SK-N-SH (cell line): ENCODE data around the gene SLC22A13. TPM values are rescaled to one million over a fixed set of nuclear protein-coding genes. Genes with fewer than 3 reads are reported as not detected.

Experiments used
- CTCF ChIA-PET: fragments of 300-600, 350-600 bp; formaldehyde crosslinking; extraction: SDS; loops from one replicate; lab custom pipeline; 2021; lab: Yijun Ruan, JAX
- POLR2A ChIA-PET: fragments of 350-600 bp; sonication (Branson Sonifier 250); formaldehyde crosslinking; extraction: SDS; loops from one replicate; lab custom pipeline; 2020; ENCODE audit warnings: antibody characterized with exemption, inconsistent platforms; lab: Yijun Ruan, JAX
- DNase-seq: peaks from one replicate; pipeline ENCODE4 v3.0.0; 2012
- H2AFZ ChIP-seq: fragments of 200-600 bp; sonication (generic); 2 replicates; pipeline ENCODE4 v1.8.1; 2016; ENCODE audit warnings: antibody characterized with exemption, mild to moderate bottlenecking, low read depth
- H3F3A ChIP-seq: fragments of 200-600 bp; sonication (generic); replicated peaks from 2 replicates; pipeline ENCODE3; 2016; ENCODE audit warnings: antibody characterized with exemption, mild to moderate bottlenecking; ENCODE audit not compliant: insufficient read depth
- H3K27ac ChIP-seq, 2 experiments: fragments of 200-500 bp in 1 of 2; fragments of 200-600 bp in 1 of 2; sonication (Bioruptor generic) in 1 of 2; sonication (generic), shearing (Covaris generic) in 1 of 2; 2 replicates each; pipeline versions ENCODE4 v1.5.1 to v1.6.1; 2014 to 2016; ENCODE audit warnings: low read depth in 2 of 2, inconsistent platforms in 1 of 2, low read length in 1 of 2, mild to moderate bottlenecking in 1 of 2, mixed read lengths in 1 of 2
- H3K27me3 ChIP-seq: fragments of 200-600 bp; sonication (generic), shearing (Covaris generic); 2 replicates; pipeline ENCODE4 v1.6.1; 2016; ENCODE audit warnings: mixed run types; ENCODE audit not compliant: insufficient read depth
- H3K36me3 ChIP-seq, 2 experiments: fragments of 200-500 bp in 1 of 2; fragments of 200-600 bp in 1 of 2; sonication (Bioruptor generic) in 1 of 2; sonication (generic) in 1 of 2; replicated peaks in 1 of 2; 2 replicates each; pipeline versions ENCODE3 to v1.5.1; 2014 to 2016; ENCODE audit warnings: low read length in 1 of 2, mild to moderate bottlenecking in 1 of 2; ENCODE audit not compliant: insufficient read depth in 2 of 2, control insufficient read depth in 1 of 2
- H3K4me1 ChIP-seq, 2 experiments: fragments of 200-500 bp in 1 of 2; fragments of 200-600 bp in 1 of 2; sonication (Bioruptor generic) in 1 of 2; sonication (generic), shearing (Covaris generic) in 1 of 2; 2 replicates each; pipeline versions ENCODE4 v1.5.1 to v1.6.1; 2014 to 2016; ENCODE audit warnings: low read depth in 1 of 2, low read length in 1 of 2, mixed run types in 1 of 2; ENCODE audit not compliant: insufficient read depth in 2 of 2, control insufficient read depth in 1 of 2
- H3K4me2 ChIP-seq: fragments of 200-600 bp; sonication (generic), shearing (Covaris generic); 2 replicates; pipeline ENCODE4 v1.6.1; 2017; ENCODE audit warnings: mixed run types
- H3K4me3 ChIP-seq, 2 experiments: fragments of 200-500 bp in 1 of 2; fragments of 200-600 bp in 1 of 2; sonication (Bioruptor generic) in 1 of 2; sonication (generic), shearing (Covaris generic) in 1 of 2; 2 replicates each; pipeline versions ENCODE4 v1.5.1 to v1.8.1; 2014 to 2016; ENCODE audit warnings: low read depth in 2 of 2, inconsistent platforms in 1 of 2, low read length in 1 of 2, mild to moderate bottlenecking in 1 of 2, mixed read lengths in 1 of 2, moderate library complexity in 1 of 2
- H3K79me2 ChIP-seq: fragments of 200-600 bp; sonication (generic); 2 replicates; pipeline ENCODE4 v1.8.1; 2017; ENCODE audit warnings: mild to moderate bottlenecking; ENCODE audit not compliant: insufficient read depth
- H3K9ac ChIP-seq: fragments of 200-600 bp; sonication (generic); 2 replicates; pipeline ENCODE4 v1.6.1; 2017; ENCODE audit warnings: mixed run types
- H3K9me2 ChIP-seq: fragments of 200-600 bp; sonication (generic); 2 replicates; pipeline ENCODE4 v1.6.1; 2017; ENCODE audit warnings: mixed run types
- H3K9me3 ChIP-seq: fragments of 200-600 bp; sonication (generic); 2 replicates; pipeline ENCODE4 v1.6.1; 2017; ENCODE audit warnings: mixed run types, mild to moderate bottlenecking, moderate library complexity
- H4K20me1 ChIP-seq: fragments of 200-600 bp; sonication (generic); 2 replicates; pipeline ENCODE4 v1.6.1; 2017; ENCODE audit warnings: mild to moderate bottlenecking, mixed run types; ENCODE audit not compliant: insufficient read depth
- GABPA ChIP-seq: IDR thresholded peaks from 2 replicates; pipeline ENCODE4 v1.4.0; 2012; ENCODE audit warnings: low read depth, mild to moderate bottlenecking
- MAX ChIP-seq: IDR thresholded peaks from 2 replicates; pipeline ENCODE4 v1.4.0; 2012; ENCODE audit warnings: low read depth
- MEF2A ChIP-seq: IDR thresholded peaks from 2 replicates; pipeline ENCODE4 v1.4.0; 2012; ENCODE audit warnings: low read depth, borderline replicate concordance
- NFIC ChIP-seq: IDR thresholded peaks from 2 replicates; pipeline ENCODE4 v1.4.0; 2012; ENCODE audit warnings: borderline replicate concordance
- RAD21 ChIP-seq: IDR thresholded peaks from 2 replicates; pipeline ENCODE4 v1.6.1; 2012; ENCODE audit warnings: mild to moderate bottlenecking, low read length
- RCOR1 ChIP-seq: fragments of 150-350 bp; IDR thresholded peaks from 2 replicates; pipeline ENCODE4 v1.6.1; 2017; ENCODE audit warnings: antibody characterized with exemption, low read length
- REST ChIP-seq: IDR thresholded peaks from 2 replicates; pipeline ENCODE4 v1.6.1; 2012; ENCODE audit warnings: mild to moderate bottlenecking, low read depth, low read length, moderate library complexity
- RFX5 ChIP-seq: IDR thresholded peaks from 2 replicates; pipeline ENCODE4 v1.6.1; 2012; ENCODE audit warnings: mild to moderate bottlenecking, improper control_type of control experiment, low read length
- TEAD4 ChIP-seq: IDR thresholded peaks from 2 replicates; pipeline ENCODE4 v1.4.0; 2012; ENCODE audit warnings: mild to moderate bottlenecking, borderline replicate concordance; ENCODE audit not compliant: insufficient read depth
- USF1 ChIP-seq: IDR thresholded peaks from 2 replicates; pipeline ENCODE4 v1.4.0; 2012; ENCODE audit warnings: low read depth, borderline replicate concordance
- USF2 ChIP-seq: fragments of 150-350 bp; IDR thresholded peaks from 2 replicates; pipeline ENCODE4 v1.6.1; 2017; ENCODE audit warnings: antibody characterized with exemption, low read length, low read depth, borderline replicate concordance
- WGBS: methylation state at CpG from one replicate; pipeline ENCODE4 v1.1.6; 2017; ENCODE audit warnings: low lambda C conversion rate; 5-methylcytosine and 5-hydroxymethylcytosine counted together
- polyA plus RNA-seq, 3 experiments: library from polyadenylated mRNA; depleted of rRNA; stranded (reverse); fragments of >200 nt; gene quantifications; 2 replicates each; pipeline ENCODE4 v1.2.3, GENCODE V29; 2012

The SLC22A13 gene
- polyA plus RNA-seq, 1 of the 3 experiments (the other 2 are of a cell fraction), result 0.08 TPM

- H2AFZ ChIP-seq, result no peak overlapping the region
Measured at GRCh38 chr3:38307599-38307998, 42.0 kb downstream of the SLC22A13 start.

More at GRCh38 chr3:38307599-38307998, 42.0 kb downstream of the SLC22A13 start:
- H3K9me3 ChIP-seq, result no peaks in the 10 kb centered on the region
- no peaks in the 10 kb centered on the region for H3K79me2 ChIP-seq
- TF ChIP-seq RAD21 (no peak), REST (no peak), RCOR1 (no peak), MAX (no peak), NFIC (no peak), TEAD4 (no peak), RFX5 (no peak), USF1 (no peak), GABPA (no peak), USF2 (no peak), MEF2A (no peak)
- H3K36me3 ChIP-seq, result no peaks in the 10 kb centered on the region
- no peak overlapping the region for H3K4me3 ChIP-seq
- H3K27me3 ChIP-seq, result no peaks in the 10 kb centered on the region; the same call in 1 of the 2 replicates
- no peak overlapping the region for H3K27ac ChIP-seq
- no peaks in the 10 kb centered on the region for H3K4me1 ChIP-seq
- no peak overlapping the region for H3K9ac ChIP-seq
- no peaks in the 10 kb centered on the region for H3F3A ChIP-seq
- no peak overlapping the region for H3K4me2 ChIP-seq
- ChIA-PET POLR2A (no interaction called here), CTCF (interaction anchor here (3.0 kb wide), 1 partner anchor 9 kb away, joined by 11 read pairs; no protein-coding TSS in a partner anchor)
- WGBS, result 80% methylated on average over 12 of the region's 12 CpGs
- H3K9me2 ChIP-seq, result no peaks in the 10 kb centered on the region
- no peak for DNase-seq
- H4K20me1 ChIP-seq, result no peaks in the 10 kb centered on the region
